K562 (cell line): Measurements from ENCODE around the gene TPBGL. TPM values are rescaled to one million over a fixed set of nuclear protein-coding genes. Genes with fewer than 3 reads are reported as not detected.

Source experiments
- CBX8 ChIP-seq: fragments of 200-600 bp; sonication (generic); IDR thresholded peaks from 2 replicates; pipeline ENCODE4 v1.6.1; 2012; ENCODE audit warnings: borderline replicate concordance, mixed run types, low read depth, mild to moderate bottlenecking, moderate library complexity, mixed read lengths, low read length, control low read depth, inconsistent platforms; ENCODE audit not compliant: poor library complexity, severe bottlenecking; ENCODE audit errors: extremely low read depth
- KAT2B ChIP-seq: IDR thresholded peaks from one replicate; pipeline ENCODE4 v1.6.1; 2012; ENCODE audit warnings: low read depth, mild to moderate bottlenecking, control low read depth, inconsistent platforms, low read length, moderate library complexity
- RBM15 ChIP-seq: fragments of 200-400 bp; formaldehyde crosslinking; IDR thresholded peaks from 2 replicates; pipeline ENCODE4 v1.6.1; 2018; ENCODE audit warnings: mild to moderate bottlenecking, low read length, moderate library complexity; ENCODE audit not compliant: insufficient read depth
- RERE ChIP-seq: sonication (generic); formaldehyde crosslinking; IDR thresholded peaks from 2 replicates; pipeline ENCODE4 v1.8.0; 2023; ENCODE audit warnings: missing genetic modification reagents, mild to moderate bottlenecking, borderline replicate concordance
- STAG1 ChIP-seq: sonication (generic); formaldehyde crosslinking; IDR thresholded peaks from 2 replicates; pipeline ENCODE4 v1.5.0; 2020; ENCODE audit warnings: missing genetic modification reagents, borderline replicate concordance
- ZNF655 ChIP-seq: fragments of 250-450 bp; sonication (Bioruptor Pico); IDR thresholded peaks from 2 replicates; pipeline ENCODE4 v1.5.0; 2021
- polyA plus RNA-seq, 8 experiments: library from polyadenylated mRNA; depleted of rRNA in 4 of 8; stranded (reverse) in 5 of 8; unstranded in 3 of 8; fragments of >200 nt; fragmentation: Nextera tagmentation in 2 of 8; fragmentation: Illumina TruSeq in 1 of 8; extraction: Ambion mirVana in 2 of 8; extraction: Trizol in 1 of 8; gene quantifications; 2 replicates each; pipeline versions ENCODE4 v1.2.1 to v1.2.3, GENCODE V29; 2011 to 2014; ENCODE audit warnings: inconsistent platforms in 1 of 8, missing spikeins in 1 of 8
- total RNA-seq, 7 experiments: library from RNA; depleted of rRNA in 6 of 7; stranded (reverse); fragments of >200 nt in 6 of 7; fragmentation: Illumina TruSeq in 2 of 7; extraction: Trizol in 2 of 7; gene quantifications; 2 replicates each; pipeline versions ENCODE4 v1.2.1 to v1.2.3, GENCODE V29; 2011 to 2021; ENCODE audit warnings: low replicate concordance in 1 of 7

Gene TPBGL
- total and polyA plus RNA-seq, 9 of the 15 experiments (the other 6 are each of a cell fraction or from before 2014, with no cell fraction given) = 0.04 to 0.11 (median 0.06) TPM; not detected in 6

- no peak for TF ChIP-seq RERE (CRISPR knock-in tag)
- TF ChIP-seq RBM15 = no peak
- no peak for TF ChIP-seq CBX8
- TF ChIP-seq KAT2B = no peak
- no peak for TF ChIP-seq STAG1
- TF ChIP-seq ZNF655 (CRISPR knock-in tag) = no peak
Observed at GRCh38 chr11:75271730-75272129, 31.2 kb downstream of the TPBGL start (continued).
